Adipose tissue (tissue), 3 donors: ENCODE results near the gene CSMD2. TPM values are rescaled to one million over a fixed set of nuclear protein-coding genes. Genes with fewer than 3 reads are reported as not detected.

Source experiments
- H3K27ac ChIP-seq: one replicate; pipeline ENCODE4 v1.5.1; 2013; ENCODE audit warnings: low read depth, low read length
- WGBS, 3 donors: extraction: QIAGEN DNeasy Blood & Tissue Kit; methylation state at CpG; one replicate each; pipeline ENCODE4 v1.1.7; 2013; 5-methylcytosine and 5-hydroxymethylcytosine counted together
- polyA plus RNA-seq, 3 donors: library from polyadenylated mRNA; stranded (reverse); fragments of 200-250 nt; gene quantifications; one replicate each; pipeline ENCODE4 v1.2.3, GENCODE V29; 2013
- donor health status: healthy with polysubstance abuse.
- donor health status: Bipolar disorder and iron deficiency.
- donor health status: healthy.

Gene CSMD2
- polyA plus RNA-seq, 3 donors: under 0.01 to 0.21 (median 0.07) TPM

DNA sequence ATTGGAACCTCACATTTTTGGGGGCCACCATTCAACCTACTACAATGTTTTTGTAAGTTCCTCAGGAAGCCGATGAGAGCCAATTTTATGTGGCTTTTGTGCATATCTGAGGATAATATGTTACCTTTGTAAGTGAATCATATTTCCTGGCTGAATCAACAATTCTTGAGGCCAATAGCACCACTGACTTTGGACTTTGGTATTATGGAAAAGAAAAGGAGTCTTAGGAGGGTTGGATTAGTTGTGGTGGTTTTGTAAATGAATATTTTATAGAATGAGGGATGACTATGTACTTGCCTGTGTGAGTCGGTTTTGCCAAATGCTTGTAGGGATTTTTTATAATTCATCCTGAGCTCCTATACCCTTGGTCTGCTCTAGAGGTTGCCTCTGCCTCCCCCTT lies 482.7 kb downstream of the CSMD2 start:
- no peak overlapping the region for H3K27ac ChIP-seq
- WGBS, 3 donors: 82 to 94% (median 87%) methylated on average over 2 of the region's 2 CpGs

DNA sequence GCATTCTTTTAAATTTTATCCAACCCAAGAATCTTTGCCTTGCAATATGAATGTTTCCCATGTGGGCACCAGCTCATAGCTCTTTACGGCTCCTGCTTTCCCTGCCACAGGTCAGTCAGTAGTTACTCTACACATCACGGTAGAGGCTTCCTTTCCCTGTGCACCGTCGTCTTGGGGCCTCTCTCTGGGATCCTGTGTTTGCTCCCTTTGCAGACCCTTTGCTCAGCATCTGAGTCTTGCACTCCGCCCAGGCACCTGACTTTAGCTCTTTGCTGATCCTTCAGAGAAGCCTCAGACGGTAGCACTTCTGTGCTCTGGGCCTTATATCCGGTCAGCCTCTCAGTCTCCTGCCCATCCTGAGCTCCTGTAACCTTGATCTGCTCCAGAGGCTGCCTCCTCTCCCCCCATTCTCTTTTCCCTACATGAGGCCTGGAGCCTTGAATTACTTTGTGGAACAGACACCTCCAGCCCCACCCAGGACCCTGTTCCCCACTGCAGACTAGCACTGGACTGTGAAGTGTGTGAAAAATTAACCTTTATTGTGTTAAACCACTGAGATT lies 484.7 kb downstream of the CSMD2 start:
- no peak overlapping the region for H3K27ac ChIP-seq
- WGBS, 3 donors: 82 to 89% (median 84%) methylated on average over 7 of the region's 7 CpGs

DNA sequence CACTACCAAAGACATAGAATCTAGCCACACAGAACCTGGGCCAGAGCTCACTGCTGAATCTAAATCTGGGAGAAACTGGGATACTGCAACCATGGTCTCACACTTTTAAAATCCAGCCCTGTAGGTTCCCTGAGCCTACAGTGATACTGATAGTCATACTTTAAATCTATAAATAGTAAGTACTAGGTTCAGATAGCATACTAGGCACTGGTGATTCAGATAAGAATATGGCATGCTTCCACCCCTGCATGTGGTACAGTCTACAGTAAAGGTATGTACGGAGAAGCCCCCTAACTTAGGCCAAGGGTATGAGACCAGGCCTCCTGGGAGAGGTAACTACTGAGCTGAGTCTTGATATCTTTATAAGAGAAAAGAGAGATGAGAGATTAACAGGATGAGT lies 494.5 kb downstream of the CSMD2 start:
- WGBS, 3 donors: 42 to 80% (median 75%) methylated on average over 1 of the region's 1 CpG
- H3K27ac ChIP-seq: no peak overlapping the region

DNA sequence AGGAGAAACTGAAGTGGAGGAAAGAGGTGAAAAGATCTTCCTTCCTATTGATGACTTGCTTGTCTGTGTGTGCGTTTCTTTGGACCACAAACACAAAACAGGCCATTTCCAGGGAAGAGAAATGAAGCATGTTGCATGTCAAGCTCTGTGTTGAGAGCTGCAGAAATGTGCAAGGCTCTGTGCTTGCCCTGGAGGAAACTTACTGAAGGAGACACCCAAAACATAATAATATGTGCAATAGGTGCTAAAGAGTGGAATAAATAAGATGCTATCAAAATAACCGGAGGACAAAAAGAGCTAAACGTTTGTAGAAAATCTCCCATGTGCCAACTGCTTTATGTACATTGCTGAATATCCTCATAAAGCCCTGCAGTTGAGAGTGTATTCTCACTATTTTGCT lies 496.3 kb downstream of the CSMD2 start:
- WGBS, 3 donors: 55 to 76% (median 61%) methylated on average over 3 of the region's 3 CpGs
- no peak overlapping the region for H3K27ac ChIP-seq

DNA sequence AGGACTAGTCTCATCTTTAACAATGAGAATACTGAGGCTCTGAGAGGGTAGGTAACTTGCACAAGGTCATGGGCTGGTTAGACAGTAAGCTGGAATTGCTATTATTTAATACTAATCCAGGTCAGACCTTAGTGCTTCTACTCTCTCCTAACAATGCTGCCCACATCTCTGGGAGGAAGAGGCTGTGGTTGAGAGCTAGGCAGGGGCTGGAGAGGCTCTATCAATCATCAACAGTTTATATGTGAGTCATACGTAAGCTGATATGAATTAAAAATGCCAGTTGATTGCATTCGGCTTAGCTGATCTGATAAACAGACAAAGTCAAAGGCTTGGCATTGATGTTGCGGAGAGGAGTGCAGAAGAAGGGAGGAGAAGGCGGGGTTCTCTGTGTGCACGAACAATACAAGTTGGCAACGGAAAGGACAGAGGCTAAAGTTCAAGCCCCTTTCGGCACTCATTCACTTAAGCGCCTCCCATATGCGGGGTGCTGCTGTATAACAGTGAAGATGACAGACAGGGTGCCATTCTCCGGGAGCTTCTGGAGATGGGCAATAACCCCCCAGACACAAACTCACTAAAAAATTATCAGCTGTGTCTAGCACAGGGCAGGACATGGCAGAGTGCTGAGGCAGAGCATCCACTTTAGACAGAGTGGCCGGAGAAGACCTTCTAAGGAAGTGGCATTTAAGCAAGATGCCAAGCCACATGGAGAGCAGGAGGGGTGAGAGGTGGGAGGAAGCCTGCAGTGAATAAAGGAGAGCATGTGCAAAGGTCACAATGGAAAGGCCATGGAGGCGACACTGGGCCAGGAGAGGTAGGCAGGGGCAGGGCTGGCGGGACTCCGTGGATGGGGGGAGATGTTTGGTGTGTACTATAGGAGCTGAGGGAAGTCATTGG lies 497.4 kb downstream of the CSMD2 start:
- 73 to 77% (median 74%) methylated on average over 14 of the region's 14 CpGs for WGBS, 3 donors
- no peak overlapping the region for H3K27ac ChIP-seq

DNA sequence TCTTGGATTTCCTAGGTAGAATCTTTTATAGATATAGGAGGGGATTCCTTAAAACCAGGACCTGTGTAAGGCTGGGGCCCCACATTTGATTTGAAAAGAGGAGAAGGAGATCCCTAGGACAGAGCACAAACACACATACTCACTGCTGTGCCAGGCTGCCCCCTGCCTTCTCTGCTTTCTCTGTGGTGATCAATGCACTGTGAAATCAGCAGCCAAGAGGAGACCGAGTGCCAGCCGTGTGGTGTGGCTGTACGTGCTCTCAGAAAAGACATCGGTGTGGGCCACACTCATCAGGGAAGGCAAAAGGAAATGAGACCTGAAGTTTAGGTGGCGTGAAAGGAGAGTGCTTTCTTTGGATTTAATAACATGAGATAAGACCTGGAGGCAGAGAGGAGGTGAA lies 498.4 kb downstream of the CSMD2 start:
- no peak overlapping the region for H3K27ac ChIP-seq
- WGBS, 3 donors: 73 to 87% (median 84%) methylated on average over 5 of the region's 5 CpGs

DNA sequence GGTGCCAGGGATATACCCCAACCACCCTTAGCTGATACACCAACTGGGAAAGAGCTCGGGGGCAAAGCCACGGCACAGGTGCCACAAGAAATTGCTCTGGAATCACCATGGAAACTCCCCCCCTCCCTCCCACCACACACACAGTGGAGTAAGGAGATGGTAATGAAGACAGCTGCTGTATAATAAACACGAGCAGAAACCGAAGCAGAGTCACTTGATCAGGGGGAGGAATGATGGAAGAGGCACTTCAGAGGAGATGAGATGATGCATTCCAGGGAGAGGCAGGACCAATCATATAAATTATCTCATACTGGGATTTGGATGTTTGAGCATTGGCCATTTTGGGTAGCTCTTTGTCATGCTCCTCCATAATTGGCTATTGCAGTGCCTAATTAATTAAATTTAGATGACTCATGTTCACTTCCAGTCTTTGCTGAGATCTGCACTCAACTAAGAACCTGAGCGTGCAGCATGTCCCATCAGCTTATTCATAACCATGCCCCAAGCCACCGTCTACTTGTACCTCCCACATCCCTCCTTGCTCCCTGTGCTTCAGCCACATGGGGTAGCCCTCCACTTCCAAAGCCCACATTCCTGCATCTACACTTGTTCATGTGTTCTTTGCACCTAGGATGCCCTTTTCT lies 503.1 kb downstream of the CSMD2 start:
- 60 to 63% (median 63%) methylated on average over 6 of the region's 6 CpGs for WGBS, 3 donors
- no peak overlapping the region for H3K27ac ChIP-seq

DNA sequence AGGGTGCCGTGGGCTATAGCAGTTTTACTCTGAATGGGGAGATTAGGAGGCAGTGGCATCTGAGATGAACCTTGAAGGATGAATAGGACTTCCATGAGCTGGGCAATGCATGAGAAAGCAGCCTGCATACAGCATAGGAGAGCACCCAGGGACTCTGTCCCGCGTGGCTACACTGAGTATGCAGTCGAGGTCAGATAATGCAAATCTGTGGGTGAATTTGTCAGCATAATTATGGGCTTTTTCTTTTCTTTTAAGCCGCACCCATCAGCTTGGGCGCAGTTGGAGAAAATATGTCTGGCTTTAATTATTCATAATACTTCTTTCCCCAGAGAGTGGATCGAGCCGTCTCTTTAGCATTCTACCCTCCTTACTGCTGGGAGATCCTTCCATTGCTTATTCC lies 504.1 kb downstream of the CSMD2 start:
- H3K27ac ChIP-seq: no peak overlapping the region
- WGBS, 3 donors: 79 to 85% (median 84%) methylated on average over 8 of the region's 8 CpGs

DNA sequence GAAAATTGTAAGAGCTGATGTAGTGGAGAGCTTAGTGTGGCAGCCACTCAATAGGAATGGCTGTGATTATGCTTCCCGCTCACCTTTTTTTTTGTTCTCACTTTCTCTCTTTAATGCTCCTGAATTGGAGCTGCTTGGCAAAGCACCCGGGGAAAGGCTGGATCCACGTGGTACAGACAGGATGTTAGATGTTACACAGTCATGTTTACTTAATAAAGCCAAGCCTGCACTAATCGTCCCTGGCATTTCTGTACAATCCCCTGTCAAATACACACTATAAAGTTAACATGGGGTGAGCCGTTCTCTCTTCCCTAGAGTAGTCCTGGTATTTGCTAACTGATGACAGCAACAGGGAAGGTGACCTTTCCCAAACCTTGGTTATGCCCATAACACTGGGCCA lies 504.8 kb downstream of the CSMD2 start:
- no peak overlapping the region for H3K27ac ChIP-seq
- WGBS, 3 donors: 43% methylated on average over 5 of the region's 5 CpGs

DNA sequence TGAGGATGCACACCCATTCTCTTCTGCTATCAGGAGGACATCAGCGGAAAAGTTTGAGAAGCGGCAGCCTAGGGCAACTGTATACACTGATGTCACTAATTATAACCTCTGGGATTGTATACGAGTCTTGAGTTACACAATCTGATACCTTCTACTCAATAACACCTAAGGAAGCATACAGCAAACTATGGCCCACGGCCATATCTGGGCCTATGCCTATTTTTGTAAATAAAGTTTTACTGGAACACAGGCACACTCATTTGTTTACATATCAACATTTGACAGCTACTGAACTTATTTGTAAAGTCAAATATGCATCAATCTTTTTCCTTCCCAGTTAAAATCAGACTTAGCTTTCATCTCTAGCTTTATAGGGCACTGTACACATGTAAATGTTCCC lies 505.4 kb downstream of the CSMD2 start:
- H3K27ac ChIP-seq: no peak overlapping the region
- WGBS, 3 donors: 75 to 87% (median 86%) methylated on average over 4 of the region's 4 CpGs

DNA sequence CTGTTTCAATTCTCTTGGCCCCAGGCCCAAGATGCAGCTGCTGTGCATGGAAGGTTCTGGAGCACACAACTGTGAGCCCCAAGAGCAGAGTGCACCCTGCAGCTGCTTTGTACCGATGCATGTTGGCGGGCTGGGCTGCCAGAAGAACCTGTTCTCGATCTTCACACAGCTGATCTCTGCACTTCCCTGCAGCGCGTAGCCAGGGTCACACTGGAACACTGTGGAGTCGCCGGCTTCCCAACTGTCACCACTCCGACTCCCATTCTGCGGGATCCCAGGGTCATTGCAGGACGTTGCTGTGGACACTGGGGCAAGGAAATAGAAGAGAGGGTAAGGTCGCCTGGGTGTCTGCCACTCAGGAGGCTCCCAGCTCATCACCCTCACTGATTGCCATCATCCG lies 507.2 kb downstream of the CSMD2 start:
- no peak overlapping the region for H3K27ac ChIP-seq
- WGBS, 3 donors: 80 to 92% (median 91%) methylated on average over 12 of the region's 12 CpGs

DNA sequence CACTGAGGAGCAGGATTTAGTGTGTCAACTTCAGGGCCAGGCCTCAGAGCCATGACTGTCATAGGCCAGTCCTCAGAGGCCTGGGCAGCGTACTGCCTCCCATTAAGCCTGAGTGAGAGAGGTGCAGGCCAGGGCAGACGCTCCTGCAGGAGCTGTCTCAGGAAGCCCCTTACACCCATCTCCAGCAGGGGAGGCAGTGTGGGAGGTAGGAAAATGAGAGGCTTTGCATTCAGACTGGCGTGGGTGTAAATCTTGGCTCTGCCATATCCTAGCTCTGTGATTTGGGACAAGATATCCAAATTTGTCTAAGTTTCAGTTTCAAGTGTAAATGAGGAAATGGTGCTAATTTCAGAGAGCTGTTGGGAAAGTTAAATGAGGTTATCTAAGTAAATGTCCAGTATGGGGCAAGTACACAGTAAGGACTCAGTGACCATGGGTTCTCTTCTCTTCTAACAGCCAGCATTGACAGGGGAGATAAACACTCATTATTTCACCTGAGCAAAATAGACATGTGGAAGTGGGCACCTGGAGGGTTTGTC lies 508.5 kb downstream of the CSMD2 start:
- H3K27ac ChIP-seq: no peak overlapping the region
- 83 to 97% (median 85%) methylated on average over 3 of the region's 3 CpGs for WGBS, 3 donors

DNA sequence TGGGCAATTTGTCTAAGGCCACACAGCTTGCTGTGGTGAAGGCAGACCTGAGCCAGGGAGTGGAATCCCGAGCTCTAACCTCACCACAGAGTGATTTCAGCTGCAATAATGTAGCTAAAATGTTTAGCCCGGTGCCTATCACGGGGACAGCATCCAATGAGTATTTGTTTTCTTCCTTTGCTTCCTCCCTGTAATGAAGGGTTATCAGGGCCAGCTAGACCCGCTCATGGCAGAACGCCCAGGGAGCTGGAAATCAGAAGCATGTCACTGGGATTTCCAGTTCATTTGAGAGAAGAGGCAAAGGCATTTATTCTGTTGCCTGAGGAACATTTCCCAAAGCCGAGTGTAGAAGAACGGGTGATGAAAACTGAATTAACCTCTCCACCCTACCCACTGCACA lies 509.5 kb downstream of the CSMD2 start:
- no peak overlapping the region for H3K27ac ChIP-seq
- WGBS, 3 donors: 57 to 66% (median 64%) methylated on average over 7 of the region's 7 CpGs

DNA sequence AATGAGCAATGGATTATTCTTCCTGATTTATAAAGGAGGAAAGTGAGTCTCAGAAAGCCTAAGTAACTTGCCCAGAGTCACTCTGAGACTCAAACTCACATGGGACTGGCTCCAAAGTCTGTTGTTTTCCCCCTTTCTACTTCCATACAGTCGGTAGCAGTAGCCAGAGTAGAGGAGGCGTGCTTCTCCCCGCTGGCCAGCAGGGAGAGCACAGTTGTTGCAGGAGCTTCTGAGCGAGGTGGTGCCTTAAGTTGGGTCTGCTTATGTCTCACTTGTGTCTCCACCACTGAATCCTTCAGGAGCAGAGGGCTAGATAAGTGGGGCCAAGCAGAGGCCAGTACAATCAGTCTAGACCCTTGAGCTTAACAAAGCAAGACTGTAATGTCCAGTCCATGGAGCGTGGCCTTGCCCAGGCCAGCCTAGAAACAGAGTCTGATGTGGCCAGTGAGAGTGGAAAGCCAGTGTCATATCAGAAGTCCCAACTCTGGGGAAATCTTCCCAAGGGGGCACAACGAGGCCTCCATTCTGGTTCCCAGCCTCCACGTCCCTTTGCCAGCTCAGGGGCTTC lies 510.7 kb downstream of the CSMD2 start:
- WGBS, 3 donors: 59 to 68% (median 64%) methylated on average over 7 of the region's 7 CpGs
- no peak overlapping the region for H3K27ac ChIP-seq

DNA sequence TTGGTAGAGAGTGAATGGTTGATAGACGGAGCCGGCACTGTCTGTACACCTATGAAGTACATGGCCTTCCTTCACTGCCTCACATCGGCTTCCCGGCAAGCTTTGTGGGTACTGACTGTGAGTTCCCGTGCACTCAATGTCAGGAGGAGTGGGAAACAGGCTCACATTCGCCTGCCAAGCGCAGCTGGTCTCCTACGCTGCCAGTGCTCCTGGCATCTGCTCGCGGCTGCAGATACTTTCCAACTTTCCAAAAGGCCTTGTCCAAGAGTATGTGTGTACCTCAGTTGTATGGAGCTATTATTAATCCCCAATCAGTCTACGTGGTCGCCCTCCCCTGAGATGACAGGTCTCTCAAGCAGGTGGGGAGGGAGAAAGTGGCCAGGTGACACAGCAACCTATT lies 511.8 kb downstream of the CSMD2 start:
- H3K27ac ChIP-seq: no peak overlapping the region
- WGBS, 3 donors: 60 to 97% (median 94%) methylated on average over 12 of the region's 12 CpGs

DNA sequence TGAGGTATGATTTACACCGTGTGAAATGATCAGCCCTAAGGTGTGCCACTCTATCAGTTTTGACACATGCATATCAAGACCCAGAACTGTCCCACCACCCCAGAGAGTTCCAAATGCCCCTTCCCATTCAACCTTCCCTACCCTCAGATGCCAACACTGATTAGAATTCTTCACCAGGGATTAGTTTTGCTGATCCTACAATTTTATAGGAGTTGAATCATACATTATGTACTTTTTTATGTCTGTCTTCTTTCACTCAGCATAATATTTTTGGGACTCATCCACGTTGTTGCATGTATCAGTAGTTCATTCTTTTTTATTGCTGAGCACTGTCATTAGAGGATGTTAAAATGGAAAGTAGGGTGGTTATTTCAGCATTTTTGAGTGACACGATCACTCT lies 514.3 kb downstream of the CSMD2 start:
- no peak overlapping the region for H3K27ac ChIP-seq
- WGBS, 3 donors: 75 to 79% (median 77%) methylated on average over 3 of the region's 3 CpGs

DNA sequence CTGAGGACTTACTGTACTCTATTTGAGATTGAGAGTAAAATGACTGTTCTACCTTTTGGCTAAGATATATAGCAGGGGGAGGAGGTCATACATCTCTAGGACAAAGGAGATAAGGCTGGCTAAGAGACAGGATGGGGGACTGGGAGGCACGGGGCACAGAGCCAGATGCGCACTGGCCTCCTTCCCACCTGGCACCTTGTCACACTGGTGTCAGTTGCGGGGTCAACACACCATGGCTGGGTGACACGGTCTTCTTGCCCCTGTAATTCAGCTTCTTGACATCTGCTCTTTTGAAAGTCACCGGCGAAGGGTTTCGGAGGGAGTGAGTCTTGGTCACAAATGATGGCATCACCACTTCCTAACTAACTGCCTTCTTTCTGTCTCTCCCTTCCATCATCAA lies 515.3 kb downstream of the CSMD2 start:
- no peak overlapping the region for H3K27ac ChIP-seq
- WGBS, 3 donors: 83 to 88% (median 86%) methylated on average over 7 of the region's 7 CpGs

DNA sequence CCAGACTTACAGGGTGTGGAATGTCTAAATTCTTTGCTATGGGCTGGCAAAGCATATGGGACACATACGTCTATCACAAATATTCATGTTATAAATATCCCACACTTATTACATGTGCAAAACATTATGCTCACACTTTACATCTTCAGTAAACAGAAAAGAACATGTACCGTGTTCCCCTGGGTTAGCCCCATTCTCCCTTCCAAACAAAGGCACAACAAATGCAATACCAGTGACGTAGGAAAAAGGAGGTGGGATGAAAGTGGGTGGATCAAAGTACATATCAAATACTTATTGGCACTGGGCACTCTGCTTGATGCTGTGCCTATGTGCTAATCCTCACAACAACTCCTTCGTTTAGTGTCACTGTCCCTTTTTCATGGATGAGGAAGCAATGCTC lies 521.8 kb downstream of the CSMD2 start:
- 66 to 80% (median 79%) methylated on average over 4 of the region's 4 CpGs for WGBS, 3 donors
- no peak overlapping the region for H3K27ac ChIP-seq
